Bone marrow (tissue), 2 donors: Measurements from ENCODE around the gene GOLGA3.
"Not testable (repeated sequence)": the region's sequence is repeated elsewhere in the genome, so short reads cannot be mapped to it uniquely, and the experiment has no call there.

Experiments used
- DNase-seq, 2 donors: peaks; one replicate each; lab custom pipeline; 2025; lab: John Stamatoyannopoulos, UW

The GOLGA3 gene

DNA sequence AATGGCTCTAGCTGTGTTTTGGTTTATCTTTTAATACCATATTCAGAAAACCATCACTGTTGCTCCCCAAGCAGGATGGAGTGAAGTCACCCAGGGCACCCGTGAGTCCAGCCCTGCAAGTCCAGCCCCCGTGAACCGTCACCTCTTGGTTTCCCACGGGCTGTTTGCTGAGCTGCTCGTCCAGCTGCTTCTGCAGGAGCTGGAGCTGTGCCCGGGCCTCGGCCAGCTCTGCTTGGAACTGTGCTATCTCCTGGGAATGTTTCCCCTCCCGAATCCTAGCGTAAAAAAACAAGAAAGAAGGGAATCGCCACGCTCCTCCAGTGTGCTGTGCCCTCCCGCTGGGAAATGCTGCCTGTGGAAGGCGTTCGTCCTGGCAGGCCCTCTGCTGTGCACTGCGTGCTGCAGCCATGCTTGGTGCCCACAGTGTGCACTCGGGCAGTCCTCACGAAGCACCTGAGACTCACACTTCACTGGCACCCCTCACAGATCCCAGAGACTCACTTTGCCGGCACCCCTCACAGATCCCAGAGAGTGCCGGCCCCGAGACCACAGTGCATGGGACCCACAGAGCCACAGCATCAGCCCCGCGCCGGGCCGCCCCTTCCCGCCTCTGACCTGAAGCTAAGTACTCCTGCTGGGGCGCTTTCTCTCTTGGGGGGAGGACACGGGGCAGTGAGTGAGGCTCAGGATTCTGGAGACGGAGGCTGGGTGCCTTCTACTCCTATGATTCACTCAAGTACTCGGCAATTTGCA, 51.7 kb downstream of the GOLGA3 start:
- DNase-seq, result no peak

DNA sequence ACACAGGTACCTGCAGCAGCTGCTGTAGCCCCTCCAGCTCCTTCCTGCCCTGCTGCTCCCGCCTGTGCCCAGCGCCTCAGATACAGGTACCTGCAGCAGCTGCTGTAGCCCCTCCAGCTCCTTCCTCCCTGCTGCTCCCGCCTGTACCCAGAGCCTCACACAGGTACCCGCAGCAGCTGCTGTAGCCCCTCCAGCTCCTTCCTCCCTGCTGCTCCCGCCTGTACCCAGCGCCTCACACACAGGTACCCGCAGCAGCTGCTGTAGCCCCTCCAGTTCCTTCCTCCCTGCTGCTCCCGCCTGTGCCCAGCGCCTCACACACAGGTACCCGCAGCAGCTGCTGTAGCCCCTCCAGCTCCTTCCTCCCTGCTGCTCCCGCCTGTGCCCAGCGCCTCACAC, 52.4 kb downstream of the GOLGA3 start:
- not testable (repeated sequence) for DNase-seq

DNA sequence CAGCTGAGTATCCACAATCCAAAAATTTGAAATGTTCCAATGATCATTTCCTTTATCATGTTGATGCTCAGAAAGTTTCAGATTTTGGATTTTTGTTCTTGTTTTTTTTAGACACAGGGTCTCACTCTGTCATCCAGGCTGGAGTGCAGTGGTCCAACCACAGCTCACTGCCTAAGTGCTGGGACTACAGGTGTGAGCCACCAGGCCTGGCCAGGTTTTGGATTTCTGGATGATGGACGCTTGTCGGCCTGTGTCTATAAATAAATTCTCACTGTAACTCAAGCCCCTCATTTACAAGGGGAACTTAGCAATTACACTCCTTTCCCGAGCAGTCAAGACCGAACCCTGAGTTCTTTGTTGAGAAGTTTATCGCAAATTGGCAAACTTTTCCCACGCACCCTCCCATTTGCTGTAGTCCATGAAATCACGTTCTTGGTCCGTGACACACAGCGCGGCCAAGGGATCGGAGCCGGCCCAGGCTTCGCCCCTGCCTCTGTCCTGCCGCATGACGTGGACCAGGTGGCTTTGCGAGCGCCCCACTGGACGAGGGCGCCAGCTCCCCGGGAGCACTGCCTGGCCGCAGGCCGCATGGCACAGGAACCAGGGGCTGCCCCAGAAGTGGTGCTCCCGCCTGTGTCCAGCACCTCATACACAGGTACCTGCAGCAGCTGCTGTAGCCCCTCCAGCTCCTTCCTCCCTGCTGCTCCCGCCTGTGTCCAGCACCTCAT, 53.0 kb downstream of the GOLGA3 start:
- no peak for DNase-seq

GRCh38 chr12:132774646-132775275, 53.9 kb downstream of the GOLGA3 start:
- DNase-seq, result no peak

DNA sequence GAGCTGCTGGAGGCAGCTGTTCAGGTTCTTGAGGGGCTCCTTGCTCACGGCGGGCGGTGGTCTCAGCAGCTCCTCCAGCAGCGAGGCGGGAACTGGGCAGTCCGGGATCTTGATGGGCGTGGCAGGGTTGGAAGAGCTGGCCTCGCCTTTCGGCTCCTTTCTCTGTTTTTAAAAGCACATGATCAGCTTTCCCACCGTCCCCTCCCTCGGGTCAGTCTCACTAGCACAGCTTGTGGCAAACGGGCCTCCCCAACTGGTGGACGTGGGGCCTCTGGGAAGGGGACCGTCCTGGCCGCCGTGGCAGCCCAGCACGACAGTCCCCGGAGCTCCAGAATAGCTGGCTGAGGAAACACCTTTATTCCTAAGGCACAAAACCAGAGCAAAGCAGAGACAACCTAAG, 54.5 kb downstream of the GOLGA3 start:
- no peak for DNase-seq

DNA sequence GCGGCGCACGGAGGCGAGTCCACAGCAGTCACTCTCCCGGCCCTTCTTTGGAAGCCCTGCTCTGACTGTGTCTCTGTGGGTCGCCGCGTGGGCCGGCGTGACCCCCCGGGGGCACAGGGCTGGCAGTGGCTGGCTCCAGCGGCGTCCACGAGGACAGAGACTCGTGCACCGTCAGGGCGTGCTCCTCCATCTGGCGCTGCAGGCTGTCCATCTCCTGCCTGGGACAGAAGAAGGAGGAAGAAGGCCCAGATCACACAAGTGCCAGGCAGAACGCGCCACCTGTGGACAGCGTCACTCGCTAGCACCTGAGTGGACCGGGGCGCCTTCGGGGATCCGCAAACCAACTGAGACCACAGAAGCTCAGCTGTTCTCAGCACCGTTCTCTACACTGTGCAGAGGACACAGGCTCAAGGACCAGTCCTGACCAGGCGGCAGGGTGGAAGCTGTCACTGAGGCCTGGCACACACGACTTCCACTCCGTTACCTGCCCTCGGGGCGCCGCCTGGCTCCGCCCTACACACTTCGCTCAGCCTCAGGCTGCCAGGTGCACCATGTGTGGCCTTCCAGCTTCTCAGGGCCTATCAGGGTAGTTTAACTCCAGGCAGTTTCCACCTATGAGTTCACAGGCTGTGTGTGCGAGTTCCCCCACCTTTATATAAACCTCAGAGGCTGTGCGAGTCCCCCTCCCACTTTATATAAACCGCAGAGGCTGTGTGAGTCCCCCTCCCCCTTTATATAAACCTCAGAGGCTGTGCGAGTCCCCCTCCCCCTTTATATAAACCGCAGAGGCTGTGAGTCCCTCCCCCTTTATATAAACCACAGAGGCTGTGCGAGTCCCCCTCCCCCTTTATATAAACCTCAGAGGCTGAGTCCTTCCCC, 55.4 kb downstream of the GOLGA3 start:
- no peak for DNase-seq

GRCh38 chr12:132772606-132773005, 56.1 kb downstream of the GOLGA3 start:
- no peak for DNase-seq

GRCh38 chr12:132771126-132771838, 57.4 kb downstream of the GOLGA3 start:
- DNase-seq, result no peak

- no peak for DNase-seq
Observed at GRCh38 chr12:132766380-132767085, 62.1 kb downstream of the GOLGA3 start.

GRCh38 chr12:132765361-132765760, 63.3 kb downstream of the GOLGA3 start:
- DNase-seq, result no peak

DNA sequence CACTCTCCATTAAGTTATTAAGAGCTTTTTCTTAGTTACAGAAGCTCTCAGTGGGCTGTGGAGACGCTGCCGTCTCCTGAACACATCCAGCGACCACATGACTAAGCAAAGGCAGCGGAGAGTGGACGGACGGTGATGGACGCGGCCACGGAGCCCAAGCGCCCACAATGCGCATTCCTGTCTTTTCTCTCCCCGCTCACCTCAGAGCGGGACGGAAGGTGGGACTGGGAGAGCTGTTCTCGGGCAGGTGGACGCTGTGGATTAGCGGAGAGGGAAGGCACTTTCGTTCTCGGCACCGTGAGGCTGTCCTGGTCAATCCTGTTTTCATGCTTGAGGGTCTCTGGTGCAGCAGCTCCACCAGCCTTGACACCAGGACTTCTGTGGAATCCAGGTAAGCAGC, 64.4 kb downstream of the GOLGA3 start:
- DNase-seq, result no peak

- DNase-seq, result peak; percentile 53 to 84
Observed at GRCh38 chr12:132761921-132762583, 66.6 kb downstream of the GOLGA3 start.

DNA sequence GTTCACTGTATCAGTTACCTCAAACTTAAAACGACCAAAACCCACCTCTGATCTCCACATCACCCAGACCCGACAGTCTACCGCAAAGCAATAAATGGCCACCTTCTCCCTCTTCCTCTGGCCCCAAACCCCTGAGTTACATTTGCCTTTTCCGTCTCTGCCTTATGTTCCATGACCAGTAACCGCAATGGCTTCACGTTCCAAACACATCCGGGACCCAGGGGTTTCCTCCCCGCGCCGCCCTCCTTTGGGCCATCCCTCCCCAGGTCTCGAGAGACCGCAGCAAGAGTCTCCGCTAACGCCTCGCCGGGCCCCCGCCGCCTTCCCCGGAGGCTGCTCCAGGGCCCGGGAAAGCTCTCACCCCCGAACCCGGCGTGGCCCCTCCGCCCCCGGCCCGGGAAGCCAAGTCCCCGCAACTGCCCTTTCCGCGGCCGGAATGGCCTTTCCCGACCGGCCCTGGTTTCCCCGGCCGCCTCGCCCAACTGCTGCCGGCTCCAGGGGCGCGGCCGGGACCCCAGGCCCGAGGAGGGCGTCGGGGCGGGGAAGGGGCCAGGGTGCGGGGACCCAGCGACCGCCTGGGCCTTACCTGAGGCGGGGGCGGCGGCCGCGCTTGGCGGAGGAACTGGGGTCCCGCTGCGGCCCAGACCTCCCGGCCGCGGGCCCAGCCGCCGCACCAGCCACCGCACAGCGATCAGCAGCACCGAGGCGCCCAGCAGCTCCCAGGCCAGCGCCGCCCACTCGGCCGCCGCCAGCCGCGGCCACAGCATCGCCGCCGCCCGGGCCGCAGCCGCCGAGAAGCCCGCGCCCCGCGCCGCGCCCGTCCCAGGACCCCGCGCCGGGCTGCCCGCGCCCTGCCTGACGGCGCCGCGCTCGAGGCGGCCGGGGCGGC, 67.4 kb downstream of the GOLGA3 start, which contains the start of gene ANKLE2:
TSS of gene ANKLE2 (minus strand) at position 801 of the 889 bp plus-strand sequence. CDS start at position 767, 34 bp downstream.
- peak; percentile 22 to 72 for DNase-seq

GRCh38 chr12:132759359-132759758, 69.3 kb downstream of the GOLGA3 start:
- no peak for DNase-seq

DNA sequence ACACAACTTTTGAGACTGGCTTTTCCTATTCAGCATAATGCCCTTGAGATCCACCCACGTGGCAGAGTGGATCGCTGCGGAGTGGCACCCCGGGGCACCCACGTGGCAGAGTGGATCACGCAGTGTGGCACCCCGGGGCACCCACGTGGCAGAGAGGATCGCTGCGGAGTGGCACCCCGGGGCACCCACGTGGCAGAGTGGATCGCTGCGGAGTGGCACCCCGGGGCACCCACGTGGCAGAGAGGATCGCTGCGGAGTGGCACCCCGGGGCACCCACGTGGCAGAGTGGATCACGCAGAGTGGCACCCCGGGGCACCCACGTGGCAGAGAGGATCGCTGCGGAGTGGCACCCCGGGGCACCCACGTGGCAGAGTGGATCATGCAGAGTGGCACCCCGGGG, 69.8 kb downstream of the GOLGA3 start:
- not testable (repeated sequence) for DNase-seq

DNA sequence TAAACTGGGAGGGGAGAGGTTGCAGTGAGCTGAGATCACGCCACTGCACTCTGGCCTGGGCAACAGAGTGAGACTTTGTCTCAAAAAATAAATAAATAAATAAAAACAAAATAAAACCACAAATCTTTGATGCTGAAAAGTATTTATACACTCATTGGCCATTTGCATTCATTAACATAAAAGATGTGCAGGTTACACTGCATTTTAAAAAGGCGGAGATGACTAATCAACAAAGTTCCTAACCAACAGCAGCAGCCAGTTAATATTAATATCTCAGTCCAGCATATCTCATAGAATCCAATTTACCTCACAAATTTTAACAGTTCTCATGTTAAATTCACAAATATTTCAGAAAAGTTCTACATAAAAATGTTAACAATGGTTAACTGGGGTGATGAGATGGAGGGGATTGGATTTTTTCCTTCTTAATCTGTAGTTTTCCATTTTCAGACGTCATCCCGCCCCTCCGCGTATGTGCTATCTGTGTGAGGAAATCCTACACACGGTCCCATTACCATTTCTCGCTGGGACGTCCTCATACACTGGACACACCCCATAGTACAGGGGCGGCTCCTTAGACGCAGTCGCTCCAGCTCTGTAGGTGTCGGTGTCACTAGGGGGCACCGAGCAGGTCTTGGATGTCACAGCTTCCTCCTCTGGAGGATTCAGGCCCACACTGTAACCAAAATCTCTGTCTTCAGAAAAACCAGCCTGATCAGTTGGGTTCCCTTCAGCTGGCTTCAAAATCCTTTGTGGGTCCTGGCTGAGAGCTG, 74.3 kb downstream of the GOLGA3 start:
- DNase-seq, result no peak

GRCh38 chr12:132753670-132754069, 75.0 kb downstream of the GOLGA3 start:
- not testable (repeated sequence) for DNase-seq

DNA sequence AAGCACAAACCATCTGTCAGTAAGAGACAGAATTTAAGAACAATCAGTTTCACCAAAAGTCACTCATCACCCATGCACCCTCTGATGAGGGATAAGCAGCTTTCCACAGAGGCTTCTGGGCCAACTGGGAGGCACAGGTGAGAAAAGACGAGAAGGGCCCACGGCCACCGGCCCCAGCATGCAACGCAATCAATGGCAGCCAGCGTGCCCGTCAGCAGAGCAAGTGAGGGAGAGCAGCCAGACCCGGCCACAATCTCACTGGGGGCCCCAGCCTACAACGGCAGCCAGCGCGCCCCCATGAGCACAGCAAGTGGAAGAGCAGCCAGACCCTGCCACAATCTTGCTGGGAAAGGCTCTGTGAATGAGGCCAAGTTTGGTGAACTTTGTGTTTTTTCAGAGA, 80.3 kb downstream of the GOLGA3 start:
- DNase-seq, result no peak
